Esophagus muscularis mucosa (tissue), 4 donors: ENCODE data around the gene CLP1. TPM values are rescaled to one million over a fixed set of nuclear protein-coding genes. Genes with fewer than 3 reads are reported as not detected.
"Not testable (repeated sequence)": the region's sequence is repeated elsewhere in the genome, so short reads cannot be mapped to it uniquely, and the experiment has no call there.

Experiments used
- DNase-seq: peaks from one replicate; pipeline ENCODE4 v3.0.0-alpha.2; 2017; ENCODE audit errors: extremely low spot score
- H3K27ac ChIP-seq, 4 donors: fragments of 200-600 bp; sonication (generic); replicated peaks in 1 of 4; 1 replicate in 3 of 4; 2 replicates in 1 of 4; pipeline ENCODE4 v1.5.1; 2016 to 2019; ENCODE audit warnings: mild to moderate bottlenecking in 1 of 4
- H3K27me3 ChIP-seq, 4 donors: fragments of 200-600 bp; sonication (generic); one replicate each; pipeline versions ENCODE4 v1.5.1 to v1.6.0; 2016 to 2019
- H3K36me3 ChIP-seq, 4 donors: fragments of 200-600 bp; sonication (generic); one replicate each; pipeline ENCODE4 v1.5.1; 2016 to 2019
- H3K4me1 ChIP-seq, 4 donors: fragments of 200-600 bp; sonication (generic); one replicate each; pipeline ENCODE4 v1.5.1; 2016 to 2019
- H3K4me3 ChIP-seq, 4 donors: fragments of 200-600 bp; sonication (generic); 1 replicate in 2 of 4; 2 replicates in 2 of 4; pipeline ENCODE4 v1.5.1; 2016 to 2019; ENCODE audit warnings: mild to moderate bottlenecking in 4 of 4, moderate library complexity in 1 of 4
- H3K9me3 ChIP-seq, 4 donors: fragments of 200-600 bp; sonication (generic); 1 replicate in 3 of 4; 2 replicates in 1 of 4; pipeline ENCODE4 v1.5.1; 2016 to 2019
- EP300 ChIP-seq: sonication (generic); formaldehyde crosslinking; IDR thresholded peaks from one replicate; pipeline ENCODE4 v1.6.1; 2017; ENCODE audit warnings: antibody characterized with exemption
- POLR2A ChIP-seq: fragments of 450-650 bp; IDR thresholded peaks from one replicate; pipeline ENCODE4 v1.6.1; 2017; ENCODE audit warnings: antibody characterized with exemption, moderate library complexity, mild to moderate bottlenecking, low read depth
- POLR2AphosphoS5 ChIP-seq, 2 donors: sonication (generic); formaldehyde crosslinking; IDR thresholded peaks; one replicate each; pipeline ENCODE4 v1.6.1; 2017; ENCODE audit warnings: antibody characterized with exemption in 2 of 2
- WGBS: methylation state at CpG from one replicate; pipeline ENCODE4 v1.1.5; 2018; 5-methylcytosine and 5-hydroxymethylcytosine counted together
- intact Hi-C: fragments of 100-400 bp; cut with DNase I; formaldehyde crosslinking; loops from one replicate; pipeline ENCODE4 v1.15.1; 2023
- total RNA-seq, 4 donors: library from RNA; depleted of rRNA; stranded (reverse); fragments of >200 nt; gene quantifications; one replicate each; pipeline versions ENCODE4 v1.1.0 to v1.2.1, GENCODE V29; 2016
- TF ChIP-seq, protein P1 (sequence below), 3 experiments: fragments of 200-600 bp in 2 of 3; fragments of 450-650 bp in 1 of 3; sonication (generic) in 2 of 3; IDR thresholded peaks; one replicate each; pipeline ENCODE4 v1.5.1; 2017 to 2019; ENCODE audit warnings: antibody characterized with exemption in 3 of 3, mild to moderate bottlenecking in 2 of 3, moderate library complexity in 1 of 3

CLP1 gene
- total RNA-seq, 4 donors from 2014 or later = 8.3 to 18.1 (median 14.7) TPM

DNA sequence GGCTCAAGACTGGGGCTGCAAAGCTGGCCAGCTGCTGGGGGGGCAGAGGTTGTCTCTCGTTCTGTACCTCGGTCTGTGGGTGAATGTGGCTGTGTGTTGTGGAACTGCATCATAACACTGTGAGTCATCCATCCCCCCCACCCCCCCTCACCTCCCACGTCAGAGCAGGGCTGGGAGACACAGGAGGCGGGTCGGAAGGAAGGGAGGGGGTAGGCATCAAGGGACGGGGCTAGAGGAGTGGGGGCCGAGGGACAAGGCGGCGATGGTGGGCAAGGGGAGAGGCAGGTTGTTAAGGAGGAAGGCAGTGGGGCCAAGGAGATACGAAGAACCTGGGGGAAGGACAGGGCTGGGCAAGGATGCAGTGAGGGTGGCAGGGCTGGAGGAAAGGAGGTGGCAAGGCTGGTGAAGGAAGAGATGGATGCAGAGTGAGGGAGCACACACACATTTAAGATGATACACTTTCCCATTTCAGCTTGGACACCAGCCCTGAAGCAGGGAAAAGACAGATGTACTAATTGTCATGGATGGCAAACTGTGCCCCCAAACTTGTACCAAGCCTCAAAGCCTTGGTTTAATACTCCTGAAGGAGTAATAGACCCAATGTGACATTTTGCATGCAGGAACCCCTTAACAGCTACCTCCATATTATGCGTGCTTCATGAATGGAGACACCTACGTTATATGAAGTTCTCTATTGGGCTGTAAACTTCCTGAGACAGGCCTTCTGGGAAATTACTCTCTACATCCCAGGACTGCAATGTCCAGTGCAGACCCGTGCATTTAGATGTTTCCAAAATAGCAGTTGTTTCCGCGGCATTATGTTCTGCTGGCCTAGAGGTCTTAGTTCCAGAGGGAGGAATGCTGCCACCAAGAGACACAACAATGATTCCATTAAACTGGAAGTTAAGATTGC is 7.5 kb upstream of the CLP1 start, which contains the start of gene YPEL4:
Gene YPEL4, minus strand, starts transcription at position 87 of the 913 bp plus-strand sequence. CDS start 2,805 bp downstream, outside the sequence.
- no peaks in the 10 kb centered on the region for H3K9me3 ChIP-seq
- peaks cover 5 to 75% (median 36%) of the 10 kb centered on the region in 4 donors for H3K27me3 ChIP-seq
- 14% methylated on average over 13 of the region's 15 CpGs for WGBS
- H3K4me1 ChIP-seq = peaks cover 45 to 55% (median 53%) of the 10 kb centered on the region in 4 donors
- intact Hi-C loops = loop anchor here (10.0 kb wide), 2 partner anchors 195 to 305 kb away; no protein-coding TSS in a partner anchor
- no peaks in the 10 kb centered on the region for H3K36me3 ChIP-seq
- peak; percentile 99 for DNase-seq
- TF ChIP-seq, protein P1, sequence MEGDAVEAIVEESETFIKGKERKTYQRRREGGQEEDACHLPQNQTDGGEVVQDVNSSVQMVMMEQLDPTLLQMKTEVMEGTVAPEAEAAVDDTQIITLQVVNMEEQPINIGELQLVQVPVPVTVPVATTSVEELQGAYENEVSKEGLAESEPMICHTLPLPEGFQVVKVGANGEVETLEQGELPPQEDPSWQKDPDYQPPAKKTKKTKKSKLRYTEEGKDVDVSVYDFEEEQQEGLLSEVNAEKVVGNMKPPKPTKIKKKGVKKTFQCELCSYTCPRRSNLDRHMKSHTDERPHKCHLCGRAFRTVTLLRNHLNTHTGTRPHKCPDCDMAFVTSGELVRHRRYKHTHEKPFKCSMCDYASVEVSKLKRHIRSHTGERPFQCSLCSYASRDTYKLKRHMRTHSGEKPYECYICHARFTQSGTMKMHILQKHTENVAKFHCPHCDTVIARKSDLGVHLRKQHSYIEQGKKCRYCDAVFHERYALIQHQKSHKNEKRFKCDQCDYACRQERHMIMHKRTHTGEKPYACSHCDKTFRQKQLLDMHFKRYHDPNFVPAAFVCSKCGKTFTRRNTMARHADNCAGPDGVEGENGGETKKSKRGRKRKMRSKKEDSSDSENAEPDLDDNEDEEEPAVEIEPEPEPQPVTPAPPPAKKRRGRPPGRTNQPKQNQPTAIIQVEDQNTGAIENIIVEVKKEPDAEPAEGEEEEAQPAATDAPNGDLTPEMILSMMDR (IDR thresholded peaks at IDR 0.05) = no peak
- TF ChIP-seq EP300 (no peak), POLR2AphosphoS5 (IDR thresholded peaks at IDR 0.05) (peak; percentile 11 to 50), POLR2A (no peak)
- H3K4me3 ChIP-seq = peak within 1 kb of the TSS; percentile 43 to 63 (median 50)
- H3K27ac ChIP-seq = peak within 1 kb of the TSS in 3 of 4 donors; percentile 21 to 27 (median 21)

DNA sequence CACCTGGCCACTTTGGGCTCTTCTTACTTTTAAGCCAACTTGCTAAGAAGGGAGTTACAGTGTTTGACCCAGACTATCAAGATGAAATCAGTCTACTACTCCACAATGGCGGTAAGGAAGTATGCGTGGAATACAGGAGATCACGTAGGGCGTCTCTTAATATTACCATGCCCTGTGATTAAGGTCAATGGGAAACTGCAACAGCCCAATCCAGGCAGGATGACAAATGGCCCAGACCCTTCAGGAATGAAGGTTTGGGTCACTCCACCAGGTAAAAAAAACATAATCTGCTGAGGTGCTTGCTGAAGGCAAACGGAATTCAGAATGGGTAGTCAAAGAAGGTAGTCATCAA is 6.8 kb upstream of the CLP1 start:
- TF ChIP-seq EP300 = no peak
- TF ChIP-seq, protein P1 (IDR thresholded peaks at IDR 0.05) = no peak
- TF ChIP-seq POLR2AphosphoS5 (IDR thresholded peaks at IDR 0.05) = no peak
- TF ChIP-seq POLR2A = no peak
- H3K4me1 ChIP-seq = peaks cover 39 to 49% (median 47%) of the 10 kb centered on the region in 4 donors
- H3K9me3 ChIP-seq = no peaks in the 10 kb centered on the region
- H3K27ac ChIP-seq = no peak overlapping the region
- H3K27me3 ChIP-seq = peaks cover 5 to 75% (median 36%) of the 10 kb centered on the region in 4 donors
- H3K4me3 ChIP-seq = no peak overlapping the region
- no peaks in the 10 kb centered on the region for H3K36me3 ChIP-seq
- no peak for DNase-seq
- intact Hi-C loops = no loop called here
- WGBS = 76% methylated on average over 5 of the region's 5 CpGs

DNA sequence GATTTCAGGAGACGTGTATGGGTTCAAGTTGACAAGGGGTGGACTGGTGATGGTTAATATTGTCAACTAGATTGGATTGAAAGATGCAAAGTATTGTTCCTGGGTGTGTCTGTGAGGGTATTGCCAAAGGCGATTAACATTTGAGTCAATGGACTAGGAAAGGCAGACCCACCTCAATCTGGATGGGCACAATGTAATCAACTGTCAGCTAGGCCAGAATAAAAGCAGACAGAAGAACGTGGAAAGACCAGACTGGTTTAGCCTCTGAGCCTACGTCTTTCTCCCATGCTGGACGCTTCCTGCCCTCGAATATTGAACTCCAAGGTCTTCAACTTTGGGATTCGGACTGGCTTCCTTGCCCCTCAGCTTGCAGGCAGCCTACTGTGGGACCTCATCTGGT is 6.2 kb upstream of the CLP1 start:
- peaks cover 33 to 42% (median 40%) of the 10 kb centered on the region in 4 donors for H3K4me1 ChIP-seq
- intact Hi-C loops = no loop called here
- TF ChIP-seq EP300 (no peak), POLR2A (no peak), POLR2AphosphoS5 (IDR thresholded peaks at IDR 0.05) (no peak)
- TF ChIP-seq, protein P1 (IDR thresholded peaks at IDR 0.05) = no peak
- 86% methylated on average over 7 of the region's 7 CpGs for WGBS
- no peaks in the 10 kb centered on the region for H3K9me3 ChIP-seq
- no peak overlapping the region for H3K27ac ChIP-seq
- no peak overlapping the region for H3K4me3 ChIP-seq
- peaks cover 5 to 69% (median 35%) of the 10 kb centered on the region in 4 donors for H3K27me3 ChIP-seq
- H3K36me3 ChIP-seq = no peaks in the 10 kb centered on the region
- DNase-seq = no peak

DNA sequence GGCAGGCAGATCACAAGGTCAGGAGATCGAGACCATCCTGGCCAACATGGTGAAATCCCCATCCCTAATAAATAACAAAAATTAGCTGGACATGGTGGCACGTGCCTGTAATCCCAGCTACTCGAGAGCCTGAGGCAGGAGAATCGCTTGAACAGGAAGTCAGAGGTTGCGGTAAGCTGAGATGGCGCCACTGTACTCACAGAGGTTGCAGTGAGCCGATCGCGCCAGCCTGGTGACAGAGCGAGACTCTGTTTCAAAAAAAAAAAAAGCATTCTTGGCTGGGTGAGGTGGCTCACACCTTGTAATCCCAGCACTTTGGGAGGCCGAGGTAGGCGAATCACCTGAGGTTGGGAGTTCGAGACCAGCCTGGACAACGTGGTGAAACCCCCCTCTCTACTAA is 5.3 kb upstream of the CLP1 start:
- H3K36me3 ChIP-seq, H3K9me3 ChIP-seq, H3K4me3 ChIP-seq, intact Hi-C loops, DNase-seq, H3K27ac ChIP-seq: not testable (repeated sequence)
- peaks cover 5 to 61% (median 27%) of the 10 kb centered on the region in 4 donors for H3K27me3 ChIP-seq
- 90% methylated on average over 14 of the region's 14 CpGs for WGBS
- H3K4me1 ChIP-seq = peaks cover 30 to 41% (median 38%) of the 10 kb centered on the region in 4 donors

DNA sequence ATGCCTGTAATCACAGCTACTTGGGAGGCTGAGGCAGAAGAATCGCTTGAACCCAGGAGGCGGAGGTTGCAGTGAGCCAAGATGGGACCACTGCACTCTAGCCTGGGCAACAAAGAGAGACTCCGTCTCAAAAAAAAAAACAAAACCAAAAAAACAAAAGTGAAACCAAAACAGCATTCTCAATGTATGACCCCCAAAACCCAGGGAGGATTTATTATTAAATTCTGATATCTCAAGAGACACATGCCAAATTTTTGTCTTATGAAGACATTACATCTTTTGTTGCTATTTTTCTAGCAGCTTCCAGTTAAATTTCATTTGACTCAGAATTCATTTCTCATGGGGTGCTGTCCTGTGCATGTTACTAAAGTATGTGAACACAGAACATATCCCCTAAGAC is 4.9 kb upstream of the CLP1 start:
- Histone ChIP-seq H3K27me3 (peaks cover 5 to 57% (median 23%) of the 10 kb centered on the region in 4 donors), H3K9me3 (no peaks in the 10 kb centered on the region), H3K4me1 (peaks cover 27 to 36% (median 34%) of the 10 kb centered on the region in 4 donors), H3K36me3 (no peaks in the 10 kb centered on the region), H3K4me3 (no peak overlapping the region), H3K27ac (no peak overlapping the region)
- 72% methylated on average over 3 of the region's 3 CpGs for WGBS
- no peak for DNase-seq
- intact Hi-C loops = no loop called here
- TF ChIP-seq, protein P1 (IDR thresholded peaks at IDR 0.05) = no peak
- no peak for TF ChIP-seq POLR2A
- no peak for TF ChIP-seq POLR2AphosphoS5 (IDR thresholded peaks at IDR 0.05)
- no peak for TF ChIP-seq EP300
